Stimulated activated CD4-positive, alpha-beta T cell treated with anti-CD3 and anti-CD28 coated beads, Interleukin-1b, Interleukin-23, amount 100 ng/mL, for 24 hours (primary cell): Measurements from ENCODE around the gene PTPN4.
"Not testable (repeated sequence)": the region's sequence is repeated elsewhere in the genome, so short reads cannot be mapped to it uniquely, and the experiment has no call there.

Experiments
- DNase-seq, 4 experiments: peaks; one replicate each; pipeline ENCODE4 v3.0.0-alpha.2; 2020; ENCODE audit warnings: low read depth in 4 of 4, low spot score in 1 of 4

PTPN4 gene

GRCh38 chr2:119939915-119940314 is 180.2 kb downstream of the PTPN4 start:
- no peak for DNase-seq

GRCh38 chr2:119940856-119941255 is 181.1 kb downstream of the PTPN4 start:
- DNase-seq, result no peak

- DNase-seq, result no peak
These were observed 181.7 kb downstream of the PTPN4 start for GRCh38 chr2:119941388-119941787.

- no peak for DNase-seq
These were observed 182.3 kb downstream of the PTPN4 start for GRCh38 chr2:119941981-119942513.

GRCh38 chr2:119943058-119943457 is 183.3 kb downstream of the PTPN4 start:
- DNase-seq, result no peak

- no peak for DNase-seq
These were observed 187.8 kb downstream of the PTPN4 start for GRCh38 chr2:119947535-119947934.

- no peak for DNase-seq
These were observed 191.2 kb downstream of the PTPN4 start for GRCh38 chr2:119950966-119951365.

GRCh38 chr2:119958670-119959268 is 199.0 kb downstream of the PTPN4 start:
- no peak for DNase-seq

- no peak for DNase-seq
These were observed 201.1 kb downstream of the PTPN4 start for GRCh38 chr2:119960821-119961220.

- no peak for DNase-seq
These were observed 222.2 kb downstream of the PTPN4 start for GRCh38 chr2:119981896-119982295.

GRCh38 chr2:119982506-119982905 is 222.8 kb downstream of the PTPN4 start:
- no peak for DNase-seq

GRCh38 chr2:119983108-119983507 is 223.4 kb downstream of the PTPN4 start:
- no peak for DNase-seq

- DNase-seq, result no peak
These were observed 236.4 kb downstream of the PTPN4 start for GRCh38 chr2:119996148-119996547.

- not testable (repeated sequence) for DNase-seq
These were observed 237.5 kb downstream of the PTPN4 start for GRCh38 chr2:119996896-119997891.

GRCh38 chr2:120001471-120001870 is 241.7 kb downstream of the PTPN4 start:
- DNase-seq, result no peak

- DNase-seq, result no peak
These were observed 244.5 kb downstream of the PTPN4 start for GRCh38 chr2:120004254-120004653.

- DNase-seq, result no peak
These were observed 246.3 kb downstream of the PTPN4 start for GRCh38 chr2:120005834-120006521.

GRCh38 chr2:120007851-120008250 is 248.1 kb downstream of the PTPN4 start:
- no peak for DNase-seq

- DNase-seq, result no peak
These were observed 252.6 kb downstream of the PTPN4 start for GRCh38 chr2:120012363-120012762.

GRCh38 chr2:120012771-120013596 is 253.3 kb downstream of the PTPN4 start, which contains the start of gene EPB41L5:
Gene EPB41L5 (plus strand): TSS chr2:120013077. CDS start chr2:120019085, 6,008 bp downstream.
- peak; percentile 52 to 80 (median 70) for DNase-seq
